GM23248 (cell line): ENCODE measurements around the gene CNTNAP4.

ENCODE experiments used
- EZH2 ChIP-seq: fragments of 200-600 bp; sonication (generic); IDR thresholded peaks from 2 replicates; pipeline ENCODE4 v1.6.1; 2018; ENCODE audit warnings: antibody characterized with exemption, mild to moderate bottlenecking; ENCODE audit not compliant: insufficient read depth, poor library complexity, severe bottlenecking
- EZH2phosphoT487 ChIP-seq: fragments of 200-600 bp; sonication (generic); IDR thresholded peaks from 2 replicates; pipeline ENCODE4 v1.6.1; 2018; ENCODE audit warnings: antibody characterized with exemption, moderate library complexity, mild to moderate bottlenecking, low read depth; ENCODE audit not compliant: insufficient read depth

GRCh38 chr16:76343769-76344168 is 66.6 kb downstream of the CNTNAP4 start:
- TF ChIP-seq EZH2phosphoT487 = no peak
- no peak for TF ChIP-seq EZH2
